GM19397 (cell line): Measurements from ENCODE around the gene GPR87.

ENCODE experiments used
- ATAC-seq: cut with Tn5 transposase; IDR thresholded peaks from one replicate; pipeline ENCODE4 v1.9.1; 2021; ENCODE audit warnings: mild to moderate bottlenecking, moderate library complexity; ENCODE audit not compliant: unreplicated experiment

The GPR87 gene

GRCh38 chr3:151318313-151318712 is 1.7 kb upstream of the GPR87 start:
- ATAC-seq = no peak

GRCh38 chr3:151315846-151316245 is 774 bp downstream of the GPR87 start:
- no peak for ATAC-seq

DNA sequence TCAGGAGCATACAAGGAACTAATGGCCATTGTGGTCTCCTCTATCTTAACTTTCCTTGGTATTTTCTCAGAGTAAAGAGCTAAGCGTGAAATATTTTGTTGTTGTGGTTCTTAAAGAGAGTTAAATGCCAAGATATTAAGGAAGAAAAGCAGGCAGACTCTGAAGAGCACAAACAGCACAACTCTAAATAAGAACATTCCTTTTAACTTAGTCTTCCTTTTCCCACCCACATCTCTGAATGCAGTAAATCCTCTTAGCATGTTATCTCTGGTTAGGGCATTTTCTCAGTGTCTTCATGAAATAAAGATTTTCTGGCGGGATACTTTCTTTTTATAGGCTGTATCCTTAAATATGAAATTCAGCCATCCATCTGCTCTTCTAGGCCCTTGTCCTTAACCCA is 1.5 kb downstream of the GPR87 start:
- ATAC-seq = no peak

- no peak for ATAC-seq
Measured at GRCh38 chr3:151314593-151314992, 2.0 kb downstream of the GPR87 start.

GRCh38 chr3:151314137-151314536 is 2.5 kb downstream of the GPR87 start:
- ATAC-seq = no peak

- no peak for ATAC-seq
Measured at GRCh38 chr3:151312972-151313371, 3.6 kb downstream of the GPR87 start.

- ATAC-seq = no peak
Measured at GRCh38 chr3:151309566-151309965, 7.1 kb downstream of the GPR87 start.

DNA sequence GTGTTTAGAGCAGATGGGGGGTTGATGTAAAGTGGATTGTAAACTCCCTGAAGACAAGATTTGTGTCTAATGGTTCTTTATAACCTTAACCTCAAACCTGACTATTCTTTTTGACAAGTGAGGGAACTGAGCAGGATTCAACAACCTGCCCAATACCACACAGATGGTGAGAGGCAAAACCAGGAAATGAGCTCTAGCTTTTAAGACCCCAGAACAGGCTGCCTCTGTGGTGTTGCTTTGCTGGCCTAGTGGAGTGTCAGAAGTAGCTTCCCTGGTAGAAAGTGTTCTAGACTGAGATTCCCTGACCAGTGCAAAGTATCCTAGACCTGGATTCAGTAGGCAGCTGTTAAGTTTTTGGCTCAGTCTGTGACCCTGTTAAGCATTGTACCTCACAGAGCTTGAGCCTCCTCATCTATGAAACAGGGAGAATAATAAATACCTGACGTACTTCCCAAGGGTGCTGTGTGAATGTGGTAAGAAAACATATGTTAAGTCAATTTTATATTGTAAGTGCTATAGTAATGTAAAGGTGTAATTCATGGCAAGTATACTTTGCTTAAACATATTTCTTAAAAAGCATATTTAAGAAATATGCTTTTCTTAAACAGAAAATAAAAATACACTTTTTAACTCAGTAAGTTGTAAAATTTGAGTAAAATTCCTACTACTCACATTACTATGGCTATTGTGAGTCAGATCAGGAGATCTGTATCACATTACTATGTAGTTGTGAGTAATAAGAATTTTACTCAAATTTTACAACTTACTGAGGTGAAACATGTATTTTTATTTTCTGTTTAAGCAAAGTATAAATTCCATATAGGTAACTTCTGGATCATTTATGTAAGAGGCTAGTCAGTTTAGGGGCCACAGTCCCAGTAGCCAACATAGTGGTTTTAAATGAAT is 8.8 kb downstream of the GPR87 start:
- ATAC-seq = no peak

DNA sequence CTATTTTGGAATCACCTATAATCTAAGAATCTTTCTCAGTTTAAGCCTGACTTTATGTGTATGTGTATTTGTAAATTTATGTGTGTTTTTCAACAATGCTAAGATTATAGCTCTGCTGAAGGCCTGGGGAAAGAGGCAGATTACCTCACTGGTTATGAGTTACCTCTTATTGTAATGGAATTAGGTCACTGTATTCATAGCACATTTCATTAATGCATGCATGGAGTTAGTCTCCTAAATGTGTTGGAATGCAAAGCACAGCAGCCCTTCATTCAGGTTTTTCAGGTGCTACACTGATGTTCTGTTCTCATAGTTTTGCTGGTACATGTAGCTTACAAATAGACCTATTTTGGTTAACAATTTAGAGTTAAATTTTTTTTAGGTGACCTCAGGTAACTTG is 9.5 kb downstream of the GPR87 start:
- no peak for ATAC-seq

DNA sequence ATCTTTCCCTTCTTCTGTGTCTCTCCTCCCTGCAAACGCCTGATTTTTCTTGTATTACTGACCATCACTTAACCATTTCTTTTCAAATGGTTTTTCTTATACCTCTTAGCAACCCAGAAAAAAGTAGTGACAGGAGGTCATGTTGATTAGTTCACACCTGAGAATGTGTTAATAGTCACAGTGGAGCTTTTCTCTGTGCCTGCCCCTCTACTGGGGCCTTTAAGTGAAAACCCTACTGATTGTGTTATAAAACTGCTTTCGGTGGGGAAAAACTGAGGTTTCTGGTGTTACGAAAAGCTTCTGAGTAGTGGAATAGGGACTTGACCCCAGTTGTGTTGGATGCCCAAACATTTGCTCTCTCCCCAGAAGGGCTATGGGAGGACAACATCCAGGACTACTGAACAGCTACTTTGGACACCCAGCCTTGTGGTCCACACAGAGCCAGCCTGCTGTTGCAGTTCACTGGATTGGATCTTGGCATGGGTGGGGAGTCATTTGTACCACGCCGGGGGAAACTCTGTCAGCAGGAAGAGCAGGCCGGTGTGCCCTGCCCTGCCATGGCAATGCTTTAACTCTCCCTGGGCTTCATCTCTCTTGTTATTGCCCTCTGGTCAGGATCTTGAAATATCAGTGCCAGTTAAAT is 10.3 kb downstream of the GPR87 start:
- ATAC-seq = no peak

GRCh38 chr3:151305775-151306151 is 10.9 kb downstream of the GPR87 start:
- ATAC-seq = no peak

- no peak for ATAC-seq
Measured at GRCh38 chr3:151305060-151305774, 11.4 kb downstream of the GPR87 start.

DNA sequence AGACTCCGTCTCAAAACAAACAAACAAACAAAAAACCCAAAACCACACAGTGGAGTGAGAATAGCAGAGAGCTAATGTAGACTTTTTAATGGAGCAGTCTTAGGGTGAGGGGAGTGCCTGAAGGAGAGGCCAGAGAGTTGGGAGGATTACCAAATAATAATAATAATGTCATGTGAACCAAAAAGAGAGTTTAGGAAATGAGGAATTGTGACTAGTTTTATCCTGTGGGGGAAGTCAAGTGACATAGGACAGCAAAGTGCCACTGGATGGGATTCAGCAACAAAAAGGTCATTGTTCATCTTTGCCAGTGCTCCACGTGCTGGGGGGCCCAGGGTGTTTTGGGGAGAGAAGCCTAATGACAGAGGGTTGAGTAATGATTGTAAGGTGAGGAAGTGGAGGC is 12.9 kb downstream of the GPR87 start:
- no peak for ATAC-seq

DNA sequence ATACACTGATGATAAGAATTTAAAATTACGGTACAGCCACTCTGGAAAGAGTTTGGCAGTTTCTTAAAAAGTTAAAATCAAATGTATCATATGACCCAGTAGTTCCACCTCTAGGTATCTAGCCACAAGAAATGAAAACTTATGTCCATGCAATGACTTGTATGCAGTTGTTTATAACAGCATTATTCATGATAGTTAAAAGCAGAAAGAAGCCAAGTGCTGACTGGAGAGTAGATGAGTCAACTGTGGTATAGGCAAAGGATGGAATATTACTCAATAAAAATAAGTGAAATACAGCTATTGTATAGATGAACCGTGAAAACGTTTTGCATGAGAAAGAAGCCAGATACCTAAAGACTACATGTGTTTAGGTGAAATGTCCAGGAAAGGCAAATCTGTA is 14.8 kb downstream of the GPR87 start:
- no peak for ATAC-seq

DNA sequence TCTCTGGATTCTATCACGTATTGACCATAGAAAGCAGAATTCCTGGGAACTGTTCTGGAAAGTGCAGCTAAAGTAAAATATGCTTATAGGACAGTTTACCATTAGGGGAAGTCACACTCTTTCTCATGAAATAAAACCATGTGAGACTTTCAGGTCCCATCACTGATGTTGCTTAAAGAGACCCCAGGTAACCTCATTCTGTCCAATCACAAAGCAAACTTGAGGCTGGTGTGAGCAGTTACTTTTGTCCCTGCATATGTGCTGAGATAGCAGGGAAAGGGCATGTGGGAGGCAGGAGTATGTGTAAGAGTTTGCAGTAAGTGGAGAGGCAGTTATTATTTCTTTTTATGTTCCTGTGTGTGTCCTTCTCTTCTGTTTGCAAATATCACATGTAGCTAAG is 16.1 kb downstream of the GPR87 start:
- ATAC-seq = no peak

DNA sequence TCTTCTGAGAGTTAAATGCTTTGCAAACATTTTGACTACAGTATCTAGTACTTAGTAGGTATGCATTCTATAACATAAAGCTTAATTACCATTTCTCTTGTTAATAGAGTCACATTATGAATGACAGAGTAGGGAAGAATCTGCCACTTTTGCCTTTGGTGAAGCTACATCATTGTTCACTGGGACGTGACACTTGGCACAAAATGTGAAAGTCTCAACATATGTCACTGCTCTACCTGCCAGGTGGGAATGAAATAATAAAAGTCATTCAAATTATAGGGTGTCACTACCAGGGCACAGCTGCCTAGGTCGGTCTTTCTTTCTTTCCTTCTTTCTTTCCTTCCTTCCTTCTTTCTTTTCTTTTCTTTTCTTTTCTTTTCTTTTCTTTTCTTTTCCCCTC is 17.6 kb downstream of the GPR87 start:
- ATAC-seq = no peak

GRCh38 chr3:151297429-151297828 is 19.2 kb downstream of the GPR87 start:
- no peak for ATAC-seq

DNA sequence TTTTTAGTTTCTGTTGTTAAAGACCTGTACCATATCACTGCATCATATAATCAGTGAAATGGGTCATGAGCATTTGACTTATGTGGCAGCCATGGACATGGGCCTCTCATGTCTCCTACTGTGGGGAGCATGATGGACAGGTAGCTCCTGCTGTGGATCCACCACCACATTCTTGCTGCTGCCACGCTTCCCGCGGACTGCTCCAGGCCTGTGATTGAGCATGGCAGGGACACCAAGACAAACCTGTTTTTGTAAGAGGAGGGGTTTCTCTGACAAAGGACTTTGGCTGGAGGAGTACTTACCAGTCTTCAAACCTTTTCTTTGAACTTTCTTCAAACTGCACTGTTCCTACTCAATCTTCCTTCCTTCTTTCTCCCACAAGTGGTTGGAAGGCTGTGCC is 20.4 kb downstream of the GPR87 start:
- no peak for ATAC-seq

GRCh38 chr3:151293127-151293526 is 23.5 kb downstream of the GPR87 start:
- ATAC-seq = no peak

DNA sequence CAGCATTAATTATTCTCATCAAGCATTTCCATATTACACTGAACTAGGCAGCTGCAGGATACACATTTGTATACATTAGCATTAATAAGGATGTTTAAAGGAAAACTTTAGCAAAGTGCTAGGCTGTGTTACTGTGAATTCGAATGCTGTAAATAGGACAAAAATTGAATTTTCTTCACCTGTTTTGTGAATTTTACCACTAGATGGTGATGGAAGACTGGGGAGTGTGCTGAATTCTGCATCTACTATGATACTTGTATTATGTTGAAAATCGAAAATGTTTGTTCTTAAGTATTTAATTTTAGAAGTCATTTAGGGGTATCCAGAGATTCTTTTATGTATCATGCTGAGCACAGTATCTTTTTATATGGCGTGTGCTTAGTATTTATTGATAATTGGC is 25.9 kb downstream of the GPR87 start:
- ATAC-seq = no peak

GRCh38 chr3:151289445-151289844 is 27.2 kb downstream of the GPR87 start:
- ATAC-seq = no peak

DNA sequence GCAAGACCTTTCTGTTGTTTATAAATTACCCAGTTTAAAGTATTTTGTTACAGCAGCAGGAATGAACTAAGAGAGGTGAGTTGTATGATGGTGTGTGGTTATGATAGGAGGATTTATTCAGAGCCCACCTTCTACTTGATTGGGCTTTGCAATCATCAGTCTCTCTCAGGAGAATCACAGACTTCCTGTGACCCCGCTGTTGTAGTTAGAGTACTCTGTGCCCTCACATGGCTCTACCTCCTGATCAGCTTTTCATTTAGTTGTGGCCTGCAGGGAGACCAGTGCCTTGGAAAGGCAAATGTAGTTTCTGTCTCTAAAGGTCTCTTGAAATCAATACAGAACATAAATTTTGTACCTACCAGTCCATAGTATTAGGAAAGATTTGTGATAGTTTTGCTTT is 30.7 kb downstream of the GPR87 start:
- ATAC-seq = no peak
